A549 treated with GW870086 at 1 μM for 4 hours (cell line): ENCODE data around the gene LEP. TPM values are rescaled to one million over a fixed set of nuclear protein-coding genes. Genes with fewer than 3 reads are reported as not detected.

Experiments used
- total RNA-seq: library from RNA; stranded (reverse); fragments of 200-300 nt; extraction: Qiagen RNA extraction; gene quantifications from 5 replicates; pipeline ENCODE4 v1.2.3, GENCODE V29; 2022; ENCODE audit warnings: low read depth

The LEP gene
- total RNA-seq: not detected in 5 replicates

GRCh38 chr7:128240696-128241386 is at the start of gene LEP:
Gene LEP (plus strand): TSS chr7:128241278. CDS start chr7:128252019, 10,741 bp downstream.

Other genes starting within 250 kb of the LEP start
- gene LRRC4, start 209.8 kb upstream of the LEP start, total RNA-seq: not detected in 5 replicates
- 52.2 to 58.2 TPM (median 55.9 TPM) in 5 replicates for gene RBM28, start 102.6 kb downstream of the LEP start, total RNA-seq
- gene PRRT4, start 120.4 kb downstream of the LEP start, total RNA-seq: 0.29 to 0.50 TPM (median 0.41 TPM) in 5 replicates
- 101 to 128 TPM (median 118 TPM) in 5 replicates for gene IMPDH1, start 168.7 kb downstream of the LEP start, total RNA-seq
- 27.3 to 37.4 TPM (median 29.3 TPM) in 5 replicates for gene HILPDA, start 214.6 kb downstream of the LEP start, total RNA-seq
- gene METTL2B, start 235.5 kb downstream of the LEP start, total RNA-seq: 20.8 to 25.2 TPM (median 22.5 TPM) in 5 replicates